Measurements from ENCODE around the gene SOCS1.
"Not testable (repeated sequence)": the region's sequence is repeated elsewhere in the genome, so short reads cannot be mapped to it uniquely, and the experiment has no call there.

The SOCS1 gene

DNA sequence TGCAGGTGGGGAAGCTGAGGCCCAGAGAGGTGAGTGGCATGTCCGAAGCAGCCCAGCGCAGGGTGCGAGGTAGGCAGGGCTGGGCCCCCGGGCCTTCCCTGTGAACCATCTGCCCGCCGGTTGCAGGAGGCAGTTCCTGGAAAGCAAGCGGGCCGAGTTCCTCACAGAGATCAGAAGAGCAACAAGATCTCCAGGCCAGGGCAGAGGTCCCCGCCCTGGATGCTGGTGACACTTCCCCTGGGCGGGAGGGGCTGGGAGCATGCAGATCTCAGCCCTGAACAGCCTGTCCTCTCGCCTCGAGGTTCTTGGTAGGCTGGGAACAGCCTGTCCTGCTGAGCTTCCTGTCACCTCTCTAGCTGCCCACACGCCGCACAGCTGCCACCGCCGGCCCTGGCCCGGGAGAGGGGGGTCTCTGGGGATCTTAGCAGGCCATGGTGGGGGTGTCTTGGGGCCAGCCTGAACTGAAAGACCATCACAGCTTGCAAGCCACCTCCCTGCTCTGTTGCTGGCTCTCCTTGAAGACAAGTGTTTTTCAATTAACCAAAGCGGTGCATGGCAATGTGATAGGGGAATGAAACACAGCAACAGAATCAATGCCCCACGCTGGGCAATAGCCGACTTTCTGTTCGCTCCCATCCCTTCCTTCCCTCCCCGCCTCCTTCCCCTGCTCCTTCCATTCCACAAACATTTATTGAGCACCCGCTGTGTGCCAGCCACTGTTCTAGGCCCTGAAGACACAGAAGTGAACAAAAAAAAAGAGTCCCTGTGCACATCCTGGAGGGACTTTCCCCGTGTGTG is 31.7 kb downstream of the SOCS1 start:
- DNase-seq, result no peak

DNA sequence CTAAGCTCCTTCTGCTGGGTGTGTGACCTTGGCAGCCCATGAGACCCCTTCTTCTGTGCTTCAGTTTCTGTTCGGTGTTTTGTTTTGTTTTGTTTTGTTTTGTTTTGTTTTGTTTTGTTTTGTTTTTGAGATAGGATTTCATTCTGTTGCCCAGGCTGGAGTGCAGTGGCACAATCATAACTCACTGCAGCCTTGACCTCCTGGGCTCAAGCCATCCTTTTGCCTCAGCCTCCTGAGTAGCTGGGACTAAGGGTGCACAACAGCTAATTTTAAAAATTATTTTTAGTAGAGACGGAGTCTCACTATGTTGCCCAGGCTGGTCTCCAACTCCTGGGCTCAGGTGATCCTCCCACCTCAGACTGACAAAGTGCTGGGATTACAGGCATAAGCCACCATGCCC is 35.5 kb downstream of the SOCS1 start:
- not testable (repeated sequence) for DNase-seq

DNA sequence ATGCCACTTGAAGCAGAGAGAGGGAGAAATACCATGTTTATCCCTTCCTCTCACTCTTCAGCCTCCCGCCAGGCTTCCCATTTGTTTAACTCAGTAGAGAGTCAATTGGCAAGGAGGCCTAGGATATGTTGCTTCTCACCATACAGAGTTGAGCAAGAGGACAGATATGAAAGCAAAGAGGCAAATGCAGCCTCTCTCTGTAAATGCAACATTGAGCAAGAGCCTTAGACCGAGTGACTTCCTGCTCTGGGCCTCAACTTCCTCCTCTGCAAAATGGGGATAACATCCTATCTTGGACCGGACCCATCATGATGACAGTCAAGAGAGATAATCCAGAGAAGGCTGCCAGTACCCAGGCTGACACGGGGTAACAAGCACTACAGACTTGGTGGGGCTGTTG is 36.8 kb downstream of the SOCS1 start:
- DNase-seq, result no peak

DNA sequence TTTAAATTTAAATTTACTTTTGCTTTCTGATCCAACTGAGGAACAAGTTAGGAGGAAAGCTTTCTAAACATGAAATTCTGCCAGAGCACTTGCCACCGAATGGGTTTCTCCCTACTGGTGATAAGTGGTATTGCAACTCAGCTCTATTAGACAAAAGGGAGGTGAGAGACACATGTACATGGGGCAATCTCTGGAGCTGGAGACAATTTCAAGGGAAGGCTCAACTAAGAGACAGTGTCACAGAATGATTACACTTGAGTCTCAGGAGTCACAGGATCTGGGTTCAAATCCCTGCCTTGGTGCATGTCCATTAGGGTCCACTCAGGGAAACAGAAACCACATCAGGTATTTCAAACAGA is 37.4 kb downstream of the SOCS1 start:
- DNase-seq, result no peak

DNA sequence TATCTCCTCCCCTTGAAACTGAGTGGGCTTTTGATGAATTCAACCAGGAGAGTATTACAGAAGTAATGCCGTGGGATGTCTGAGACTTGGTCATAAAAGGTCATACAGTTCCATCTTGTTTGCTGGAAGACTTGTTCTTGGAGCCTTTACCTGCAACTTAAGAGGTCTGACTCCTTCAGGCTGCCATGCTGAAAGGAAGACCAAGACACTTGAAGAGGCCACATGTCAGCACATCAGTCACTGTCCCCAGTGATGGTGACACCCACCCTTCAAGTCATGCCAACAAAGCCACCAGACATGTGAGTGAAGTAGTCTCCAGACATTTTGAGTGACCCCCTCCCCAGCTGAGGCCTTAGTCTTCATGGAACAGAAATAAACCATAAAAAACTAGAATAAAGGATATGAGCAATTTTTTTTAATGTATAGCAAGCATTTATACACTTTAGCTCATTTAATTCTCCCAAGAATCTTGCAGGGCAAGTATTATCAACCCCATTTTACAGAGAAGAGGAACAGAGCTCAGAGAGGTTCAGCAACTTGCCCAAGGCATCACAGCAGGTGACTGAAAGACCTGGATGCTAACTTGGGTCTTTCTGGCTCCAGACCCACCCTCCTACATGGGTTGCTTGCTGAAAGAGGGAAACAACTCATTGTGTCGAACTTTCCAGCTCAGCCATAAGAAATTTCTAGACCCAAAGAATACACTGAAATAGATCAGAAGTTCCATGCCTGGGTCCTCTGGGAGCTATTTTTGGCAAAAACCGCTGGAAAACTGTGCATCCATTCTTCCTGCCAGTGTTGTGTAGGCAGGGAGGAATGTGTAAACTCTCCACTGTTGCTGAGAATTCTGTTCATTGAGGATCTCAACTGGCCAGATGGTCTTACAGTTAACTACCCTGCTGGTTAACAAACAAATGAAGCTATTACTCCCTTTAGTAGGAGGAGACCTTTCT is 38.1 kb downstream of the SOCS1 start:
- no peak for DNase-seq

DNA sequence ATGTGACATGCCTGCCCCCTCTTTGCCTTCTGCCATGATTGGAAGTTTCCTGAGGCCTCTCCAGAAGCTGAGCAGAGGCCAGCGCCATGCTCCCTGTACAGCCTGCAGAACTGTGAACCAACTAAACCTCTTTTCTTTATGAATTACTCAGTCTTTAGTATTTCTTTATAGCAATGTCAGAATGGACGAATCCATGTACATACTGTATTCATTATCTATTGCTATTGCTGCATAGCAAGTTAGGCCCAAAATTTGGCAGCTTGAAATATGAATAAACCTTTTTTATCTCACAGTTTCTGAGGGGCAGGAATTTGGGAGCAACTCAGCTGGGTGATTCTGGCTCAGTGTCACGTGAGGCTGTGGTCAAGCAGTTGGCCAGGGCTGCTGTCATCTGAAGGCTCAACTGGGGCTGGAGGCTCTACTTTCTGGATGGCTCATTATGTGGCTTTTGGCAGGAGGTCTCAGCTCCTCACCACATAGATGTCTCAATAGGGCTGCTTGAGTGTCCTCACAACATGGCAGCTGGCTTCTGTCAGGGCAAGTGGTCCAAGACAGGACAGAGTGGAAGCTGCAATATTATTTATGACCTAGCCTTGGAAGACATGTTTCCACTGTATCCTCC is 40.0 kb downstream of the SOCS1 start:
- no peak for DNase-seq

DNA sequence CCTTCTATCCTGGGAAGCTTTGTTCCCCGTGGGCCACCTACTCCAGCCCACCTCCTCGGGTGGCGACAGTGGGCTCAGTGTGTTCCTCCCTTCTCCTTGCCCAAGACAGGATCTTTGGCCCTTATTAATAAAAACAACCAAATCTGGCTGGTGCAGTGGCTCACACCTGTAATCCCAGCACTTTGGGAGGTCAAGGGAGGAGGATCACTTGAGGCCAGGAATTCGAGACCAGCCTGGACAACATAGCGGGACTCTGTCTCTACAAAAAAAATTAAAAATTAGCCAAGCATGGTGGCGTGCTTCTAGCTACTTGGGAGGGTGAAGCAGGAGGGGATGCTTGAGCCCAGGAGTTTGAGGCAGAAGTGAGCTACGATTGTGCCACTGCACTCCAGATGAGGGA is 42.2 kb downstream of the SOCS1 start:
- no peak for DNase-seq

DNA sequence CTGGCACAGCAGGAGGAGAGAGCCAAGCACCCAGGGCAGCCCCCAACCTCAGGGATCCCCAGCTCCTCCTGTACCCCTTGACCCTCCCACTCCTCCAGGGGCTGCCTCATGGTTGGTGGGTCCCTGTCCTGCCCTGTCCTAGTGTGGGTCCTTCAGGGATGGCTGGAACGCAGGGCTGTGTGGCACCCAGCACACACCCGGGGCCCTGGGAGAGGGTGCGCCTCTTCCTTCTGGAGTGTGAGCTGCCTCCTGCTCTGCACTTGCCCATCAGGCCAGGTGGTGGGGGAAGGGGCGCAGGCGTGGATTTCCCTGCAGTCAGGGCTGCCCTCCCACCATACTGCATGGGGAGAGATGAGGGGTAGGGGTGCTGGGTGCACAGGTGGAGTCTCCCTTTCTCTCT is 42.6 kb downstream of the SOCS1 start:
- no peak for DNase-seq

DNA sequence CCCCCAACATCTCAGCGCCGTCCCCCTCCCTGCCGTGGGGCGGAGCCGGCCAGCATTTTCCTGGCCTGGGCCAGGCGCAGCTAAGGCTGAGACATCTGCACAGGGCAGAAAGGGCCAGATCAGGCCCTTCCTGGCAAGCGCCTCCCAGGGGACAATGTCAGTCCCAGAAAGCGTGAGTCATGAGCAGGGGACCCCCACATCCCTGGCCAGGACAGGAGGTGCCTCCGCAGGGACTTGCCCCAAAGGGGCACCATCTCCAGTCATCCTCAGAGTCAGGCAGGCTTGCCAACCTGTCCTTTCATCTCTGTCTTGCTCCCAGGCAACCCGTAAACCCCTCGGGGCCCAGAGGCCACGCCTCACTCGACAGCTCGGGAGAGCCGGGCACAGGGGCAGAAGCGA is 43.2 kb downstream of the SOCS1 start:
- no peak for DNase-seq

DNA sequence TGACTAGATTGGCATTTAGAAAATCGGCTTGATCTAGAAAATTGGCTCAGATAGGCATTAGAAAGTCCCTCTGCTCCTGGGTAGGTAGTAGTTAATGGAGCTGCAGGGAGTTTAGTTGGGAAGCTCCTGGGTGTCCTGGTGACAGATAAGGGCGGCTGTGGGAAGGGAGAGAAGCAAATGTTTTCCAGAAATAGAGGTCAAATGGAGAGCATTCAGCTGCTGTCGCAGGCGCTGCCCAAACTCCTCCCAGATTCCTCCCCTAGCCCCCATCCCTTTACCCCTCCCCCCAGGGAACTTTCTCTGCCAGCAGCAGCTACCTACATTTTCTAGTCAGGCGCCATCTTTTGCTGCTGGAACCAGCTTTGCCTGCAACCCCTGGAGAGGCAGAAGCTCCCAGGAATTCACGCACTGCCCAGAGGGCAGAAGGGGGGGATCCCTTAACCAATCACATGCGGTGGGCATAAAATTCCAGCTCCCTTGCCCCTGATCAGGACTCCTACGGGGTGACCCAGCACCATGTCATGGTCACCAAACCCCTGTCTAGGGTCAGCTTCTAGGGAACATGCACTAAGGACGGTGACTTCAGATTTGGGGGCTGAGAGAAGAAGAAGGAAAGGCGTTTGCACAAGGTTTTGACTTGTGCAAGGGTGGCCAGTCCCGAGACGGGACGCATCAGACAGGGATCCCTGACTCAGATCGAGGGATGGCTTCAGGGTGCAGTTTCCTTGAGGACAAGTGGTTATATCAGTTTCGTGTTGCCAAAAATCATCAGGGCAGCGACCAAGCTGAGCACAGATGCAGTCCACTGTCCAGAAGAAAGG is 43.8 kb downstream of the SOCS1 start:
- DNase-seq, result no peak

DNA sequence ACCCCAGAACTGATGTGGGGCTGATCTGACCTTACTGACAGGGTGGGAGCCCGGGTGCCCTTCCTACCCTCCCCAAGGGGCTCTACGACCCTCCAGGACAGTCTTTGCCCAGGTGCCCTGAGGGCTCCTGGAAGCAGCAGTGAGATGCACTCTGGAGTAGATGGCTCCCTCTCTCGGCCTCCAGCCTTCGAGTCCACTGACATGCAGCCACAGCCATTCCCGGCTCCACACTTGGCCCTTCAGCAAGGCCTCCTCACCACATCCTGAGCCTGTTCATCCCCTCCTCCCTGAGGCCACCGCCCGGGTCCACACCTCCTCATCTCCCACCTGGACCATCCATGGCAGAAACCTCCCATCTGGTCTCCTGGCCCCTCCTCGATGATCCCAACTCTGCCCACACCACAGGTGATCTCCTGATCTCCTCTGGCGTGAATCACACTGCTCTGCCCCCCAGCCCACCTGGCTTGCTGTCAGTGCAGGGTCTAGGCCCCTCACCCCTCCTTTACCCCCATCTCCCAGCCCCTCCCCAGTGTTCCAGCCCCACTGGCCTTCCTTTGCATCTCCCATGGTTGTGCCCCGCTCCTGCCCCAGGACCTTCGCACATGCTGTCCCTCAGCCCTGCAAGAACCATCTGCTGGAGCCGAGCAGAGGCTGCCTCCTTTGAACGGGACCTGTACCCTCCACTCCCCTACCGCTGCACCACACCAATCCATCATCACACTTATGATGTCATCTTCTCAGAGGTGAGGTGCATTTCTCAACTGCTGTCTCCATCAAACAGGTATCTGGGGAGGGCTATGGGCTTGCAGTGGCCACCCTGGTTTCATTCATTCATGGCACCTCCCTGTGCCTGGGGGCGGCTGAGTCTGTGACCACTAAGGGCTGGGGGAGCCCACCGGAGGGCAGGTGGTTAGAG is 44.7 kb downstream of the SOCS1 start:
- DNase-seq, result no peak

DNA sequence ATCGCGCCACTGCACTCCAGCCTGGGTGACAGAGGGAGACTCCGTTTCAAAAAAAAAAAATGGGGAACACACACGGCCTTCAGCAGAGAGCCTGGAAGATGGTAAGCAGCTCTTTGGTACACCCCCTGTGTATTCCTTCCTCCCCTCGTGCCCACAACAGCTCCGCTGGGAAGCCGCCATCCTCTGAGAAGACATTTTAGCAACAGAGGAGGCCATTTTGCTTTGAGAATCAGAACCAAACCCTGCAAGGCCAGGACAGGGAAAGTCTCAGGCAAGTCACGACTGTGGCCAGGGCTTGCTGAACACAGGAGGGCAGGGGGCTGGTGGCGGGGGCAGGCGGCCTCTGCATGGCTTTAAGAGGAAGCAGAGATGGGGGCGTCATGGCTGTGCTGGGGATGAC is 45.7 kb downstream of the SOCS1 start:
- no peak for DNase-seq

DNA sequence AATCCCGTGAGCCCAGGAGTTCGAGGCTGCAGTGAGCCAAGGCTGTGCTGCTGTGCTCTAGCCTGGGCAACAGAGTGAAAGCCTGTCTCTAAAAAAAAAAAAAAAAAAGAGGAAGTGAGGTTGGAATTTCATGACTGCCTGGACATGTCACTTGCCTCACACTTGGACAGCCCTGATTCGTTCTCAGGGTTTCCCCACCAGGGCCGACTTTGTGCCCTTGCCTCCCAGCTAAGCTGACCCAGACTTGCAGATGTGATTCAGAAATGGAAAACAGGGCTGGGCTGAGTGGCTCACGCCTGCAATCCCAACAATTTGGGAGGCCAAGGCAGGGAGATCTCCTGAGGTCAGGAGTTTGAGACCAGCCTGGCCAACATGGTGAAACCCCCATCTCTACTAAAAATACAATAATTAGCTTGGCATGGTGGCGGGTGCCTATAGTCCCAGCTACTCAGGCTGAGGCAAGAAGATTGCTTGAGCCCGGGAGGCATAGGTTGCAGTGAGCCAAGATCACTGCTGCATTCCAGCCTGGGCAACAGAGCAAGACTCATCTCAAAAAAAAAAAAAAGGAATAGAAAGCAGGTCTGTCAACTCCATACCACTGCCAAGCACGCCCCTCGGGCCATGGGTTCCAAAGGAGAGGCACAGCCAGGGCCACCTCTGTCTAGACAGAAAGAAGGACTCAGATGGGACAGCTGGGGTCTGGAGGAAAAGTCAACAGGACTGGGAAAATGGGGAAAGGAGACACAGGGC is 46.9 kb downstream of the SOCS1 start:
- no peak for DNase-seq

DNA sequence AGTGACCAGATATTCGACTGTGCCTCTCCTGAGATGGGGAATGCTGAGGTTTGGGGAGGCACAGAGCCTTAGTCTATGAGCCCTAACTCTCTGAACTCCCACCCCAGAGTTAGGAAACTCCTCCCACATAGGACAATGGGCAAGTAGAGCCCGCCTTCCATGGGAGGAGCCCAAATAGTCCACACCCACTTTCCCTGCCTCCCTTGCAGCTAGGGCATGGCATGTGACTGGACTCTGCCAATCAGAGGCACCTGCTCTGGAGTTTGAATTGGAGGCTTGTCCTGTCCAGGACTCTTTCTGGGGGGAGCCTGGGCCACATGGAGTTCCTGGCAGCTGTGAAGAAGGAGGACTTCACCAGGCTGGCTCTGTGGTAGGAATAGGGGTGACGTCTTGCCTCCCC is 48.4 kb downstream of the SOCS1 start:
- no peak for DNase-seq

DNA sequence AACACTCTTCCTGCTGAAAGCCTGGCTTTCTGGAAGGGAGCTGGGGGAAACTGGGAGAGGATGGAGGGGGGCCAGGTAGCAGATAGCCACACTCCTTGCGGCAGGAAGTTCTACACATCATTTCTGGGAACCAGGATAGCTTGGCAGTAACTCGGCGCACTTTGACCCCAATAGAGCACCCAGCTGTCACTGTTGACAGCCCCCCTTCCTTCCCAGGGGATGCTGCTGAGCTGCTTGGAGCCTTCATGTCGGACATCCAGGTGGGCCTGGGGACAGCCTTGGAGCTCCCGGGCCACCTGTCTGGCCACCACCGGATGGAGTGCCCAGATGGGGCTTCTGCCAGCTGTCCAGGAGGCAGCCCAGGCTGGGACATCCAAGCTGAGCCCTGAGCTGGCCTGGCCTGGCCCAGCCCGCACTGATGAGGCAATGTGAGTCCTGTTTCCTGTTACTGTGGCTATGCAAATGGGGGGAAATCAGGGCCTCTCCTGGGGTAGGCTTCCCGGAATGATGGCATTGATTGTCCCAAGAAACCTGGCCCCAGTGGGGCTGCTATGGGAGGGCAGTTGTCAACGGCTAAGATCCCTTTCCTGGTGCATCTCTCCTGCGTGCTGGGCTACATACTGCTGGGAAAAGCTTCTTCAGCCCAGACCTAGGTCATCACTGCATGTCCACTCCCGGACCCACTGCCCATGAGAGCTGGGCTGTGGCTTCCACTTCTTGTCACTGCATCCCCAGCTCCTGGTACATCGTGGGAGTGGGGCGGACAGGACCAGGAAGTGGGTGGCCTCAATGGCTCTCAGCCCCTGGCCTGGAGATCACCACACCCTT is 50.0 kb downstream of the SOCS1 start:
- no peak for DNase-seq

DNA sequence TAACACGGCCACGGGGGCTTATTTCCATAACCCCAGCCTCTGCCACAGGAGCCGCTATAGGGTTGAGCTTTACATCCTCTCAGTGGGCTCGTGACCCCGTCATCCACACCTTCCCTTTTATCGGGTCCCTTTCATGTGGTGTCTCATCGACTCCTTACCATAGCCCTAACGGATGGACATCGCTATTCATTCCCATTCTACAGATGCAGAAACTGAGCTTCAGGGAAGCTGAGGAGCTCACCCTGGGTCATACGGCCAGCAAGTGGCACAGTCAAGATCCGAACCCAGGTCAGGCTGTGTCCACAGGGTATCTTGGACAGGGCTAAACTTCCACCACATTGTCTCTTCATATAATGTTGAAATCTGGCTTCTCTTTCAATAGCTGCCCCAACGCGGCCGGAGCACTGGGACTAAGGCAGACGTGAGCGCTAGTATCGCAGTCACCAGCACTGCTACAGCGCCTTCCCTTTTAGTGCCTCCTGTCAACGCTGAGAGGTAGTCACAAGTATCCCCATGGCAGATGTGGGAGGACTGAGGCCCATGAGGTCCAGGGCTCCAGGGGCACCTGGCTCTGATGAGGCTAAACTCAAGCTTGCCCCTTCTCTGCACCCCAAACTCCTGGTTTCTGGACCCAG is 50.8 kb downstream of the SOCS1 start:
- no peak for DNase-seq

DNA sequence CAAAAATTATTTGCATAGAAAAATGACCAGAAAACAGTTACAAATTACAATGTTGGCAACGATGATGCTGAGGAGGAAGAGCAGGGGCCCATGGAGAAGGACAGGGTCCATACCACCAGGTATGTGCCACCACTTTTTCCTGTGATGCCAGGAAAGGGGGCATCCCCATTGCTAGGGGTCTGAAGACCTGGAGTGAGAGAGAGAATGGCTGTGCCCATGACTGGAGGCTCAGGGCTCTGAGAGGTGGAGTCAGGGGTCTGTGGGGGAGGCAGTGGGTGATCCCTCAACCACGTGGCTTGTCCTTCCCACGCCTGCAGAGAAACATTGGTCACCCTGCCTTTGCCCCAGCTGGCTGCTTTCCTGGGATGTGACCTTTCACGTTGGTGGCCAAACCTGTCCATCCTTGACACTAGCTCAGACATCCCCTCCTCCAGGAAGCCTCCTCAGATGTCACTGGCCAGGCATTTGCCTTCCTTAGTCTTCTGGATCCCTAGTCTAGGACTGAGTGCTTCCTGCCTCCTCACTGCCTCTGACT is 51.4 kb downstream of the SOCS1 start:
- no peak for DNase-seq
